HepG2 (cell line): ENCODE results near the gene SETD3. TPM values are rescaled to one million over a fixed set of nuclear protein-coding genes. Genes with fewer than 3 reads are reported as not detected.

Source experiments
- ARID5B ChIP-seq: IDR thresholded peaks from 2 replicates; pipeline ENCODE4 v1.4.0; 2020; ENCODE audit warnings: mild to moderate bottlenecking, missing genetic modification reagents
- ATF1 ChIP-seq: IDR thresholded peaks from 2 replicates; pipeline ENCODE4 v1.6.1; 2016; ENCODE audit warnings: mild to moderate bottlenecking, control low read depth
- BORCS8-MEF2B ChIP-seq: sonication (generic); formaldehyde crosslinking; IDR thresholded peaks from 2 replicates; pipeline ENCODE4 v1.8.0; 2022; ENCODE audit warnings: mild to moderate bottlenecking, missing genetic modification reagents
- CBFB ChIP-seq: sonication (generic); formaldehyde crosslinking; IDR thresholded peaks from 2 replicates; pipeline ENCODE4 v1.4.0; 2020; ENCODE audit warnings: missing genetic modification reagents
- FOXM1 ChIP-seq: sonication (generic); formaldehyde crosslinking; IDR thresholded peaks from 2 replicates; pipeline ENCODE4 v1.5.0; 2020; ENCODE audit warnings: missing genetic modification reagents
- HNF1B ChIP-seq: sonication (generic); formaldehyde crosslinking; IDR thresholded peaks from 2 replicates; pipeline ENCODE4 v1.5.1; 2020; ENCODE audit warnings: mild to moderate bottlenecking, moderate library complexity, missing genetic modification reagents
- HOXA3 ChIP-seq: sonication (generic); formaldehyde crosslinking; IDR thresholded peaks from 2 replicates; pipeline ENCODE4 v1.5.0; 2020; ENCODE audit warnings: missing genetic modification reagents
- HOXA5 ChIP-seq: sonication (generic); formaldehyde crosslinking; IDR thresholded peaks from 2 replicates; pipeline ENCODE4 v1.4.0; 2020; ENCODE audit warnings: missing genetic modification reagents
- JUND ChIP-seq: sonication (generic); formaldehyde crosslinking; IDR thresholded peaks from 2 replicates; pipeline ENCODE4 v1.8.0; 2022; ENCODE audit warnings: mild to moderate bottlenecking, missing genetic modification reagents
- MIER3 ChIP-seq: IDR thresholded peaks from 2 replicates; pipeline ENCODE4 v1.6.1; 2016; ENCODE audit warnings: missing compliant biosample characterization, borderline replicate concordance
- MTA1 ChIP-seq: sonication (generic); formaldehyde crosslinking; IDR thresholded peaks from 2 replicates; pipeline ENCODE4 v1.4.0; 2020; ENCODE audit warnings: missing genetic modification reagents, mild to moderate bottlenecking, borderline replicate concordance
- MXD4 ChIP-seq: IDR thresholded peaks from 2 replicates; pipeline ENCODE4 v1.6.1; 2016; ENCODE audit warnings: mild to moderate bottlenecking, missing biosample characterization, missing genetic modification reagents
- NONO ChIP-seq, 2 experiments: fragments of 450-650 bp in 1 of 2; sonication (generic) in 1 of 2; formaldehyde crosslinking in 1 of 2; IDR thresholded peaks in 1 of 2; conservative IDR thresholded peaks in 1 of 2; 2 replicates each; pipeline versions ENCODE4 v1.6.1 to v1.8.0; 2017 to 2022; ENCODE audit warnings: mild to moderate bottlenecking in 1 of 2, missing genetic modification reagents in 1 of 2, moderate library complexity in 1 of 2
- PPARG ChIP-seq: conservative IDR thresholded peaks from 2 replicates; pipeline ENCODE4 v1.6.1; 2016; ENCODE audit warnings: missing biosample characterization, missing genetic modification reagents
- SAP130 ChIP-seq: IDR thresholded peaks from 2 replicates; pipeline ENCODE4 v1.6.1; 2016; ENCODE audit warnings: low read depth
- TBP ChIP-seq: sonication (generic); formaldehyde crosslinking; IDR thresholded peaks from 2 replicates; pipeline ENCODE4 v1.5.0; 2020; ENCODE audit warnings: missing genetic modification reagents
- TGIF2 ChIP-seq: IDR thresholded peaks from 2 replicates; pipeline ENCODE4 v1.6.1; 2016; ENCODE audit warnings: control low read depth, missing compliant biosample characterization
- ZBTB2 ChIP-seq: sonication (generic); formaldehyde crosslinking; IDR thresholded peaks from 2 replicates; pipeline ENCODE4 v1.8.0; 2022; ENCODE audit warnings: low read depth, missing genetic modification reagents
- ZNF30 ChIP-seq: sonication (generic); formaldehyde crosslinking; IDR thresholded peaks from 2 replicates; pipeline ENCODE4 v1.5.0; 2020; ENCODE audit warnings: mild to moderate bottlenecking, missing genetic modification reagents
- ZNF552 ChIP-seq: sonication (generic); formaldehyde crosslinking; IDR thresholded peaks from 2 replicates; pipeline ENCODE4 v1.9.0; 2022; ENCODE audit warnings: missing genetic modification reagents, mild to moderate bottlenecking, borderline replicate concordance
- ZNF577 ChIP-seq: sonication (generic); formaldehyde crosslinking; IDR thresholded peaks from 2 replicates; pipeline ENCODE4 v1.4.0; 2020; ENCODE audit warnings: mild to moderate bottlenecking, low read depth, missing genetic modification reagents, borderline replicate concordance
- ZNF629 ChIP-seq: sonication (generic); formaldehyde crosslinking; conservative IDR thresholded peaks from 2 replicates; pipeline ENCODE4 v1.5.0; 2020; ENCODE audit warnings: missing genetic modification reagents
- ZNF746 ChIP-seq: sonication (generic); formaldehyde crosslinking; IDR thresholded peaks from 2 replicates; pipeline ENCODE4 v1.8.0; 2022; ENCODE audit warnings: mild to moderate bottlenecking, missing genetic modification reagents
- ZNF781 ChIP-seq: sonication (generic); formaldehyde crosslinking; IDR thresholded peaks from 2 replicates; pipeline ENCODE4 v1.5.1; 2020; ENCODE audit warnings: borderline replicate concordance, mild to moderate bottlenecking, missing genetic modification reagents; ENCODE audit errors: not compliant biosample characterization
- polyA plus RNA-seq, 8 experiments: library from polyadenylated mRNA; depleted of rRNA in 3 of 8; stranded (reverse) in 7 of 8; unstranded in 1 of 8; fragments of >200 nt; fragmentation: Illumina TruSeq in 4 of 8; extraction: Trizol in 4 of 8; gene quantifications; 2 replicates each; pipeline versions ENCODE4 v1.2.1 to v1.2.3, GENCODE V29; 2011 to 2016; ENCODE audit warnings: low read depth in 4 of 8, missing spikeins in 1 of 8, mixed read lengths in 1 of 8; ENCODE audit not compliant: insufficient read depth in 1 of 8
- total RNA-seq, 5 experiments: library from RNA; depleted of rRNA; stranded (reverse); fragments of >200 nt; fragmentation: Illumina TruSeq; extraction: Trizol; gene quantifications; 2 replicates each; pipeline ENCODE4 v1.2.3, GENCODE V29; 2016; ENCODE audit warnings: low read depth in 1 of 5

Gene SETD3
- total and polyA plus RNA-seq, 2 of the 13 experiments (the other 11 are each of a cell fraction or from before 2014, with no cell fraction given): 30.3 to 67.1 TPM

- TF ChIP-seq ARID5B (CRISPR knock-in tag) (peak; percentile 27; the same call in 1 of the 2 replicates), MIER3 (no peak; the same call in 1 of the 2 replicates), ZNF30 (CRISPR knock-in tag) (no peak), BORCS8-MEF2B (peak; percentile 38), HOXA5 (CRISPR knock-in tag) (0 out of 2 replicates have a peak, but pooled peaks have one; percentile 59), ZNF552 (CRISPR knock-in tag) (peak; percentile 35; the same call in 1 of the 2 replicates), FOXM1 (CRISPR knock-in tag) (no peak), NONO (IDR thresholded peaks at IDR 0.05) (no peak), NONO (CRISPR knock-in tag; conservative IDR thresholded peaks at IDR 0.05) (peak; percentile 83), MTA1 (CRISPR knock-in tag) (peak; percentile 77; the same call in 1 of the 2 replicates), MXD4 (no peak; the same call in 1 of the 2 replicates), ZBTB2 (CRISPR knock-in tag) (peak; percentile 80), JUND (peak; percentile 24; the same call in 1 of the 2 replicates), HOXA3 (CRISPR knock-in tag) (peak; percentile 98), ZNF746 (CRISPR knock-in tag) (0 out of 2 replicates have a peak, but pooled peaks have one; percentile 57), CBFB (CRISPR knock-in tag) (0 out of 2 replicates have a peak, but pooled peaks have one; percentile 72), PPARG (no peak), ATF1 (peak; percentile 99), ZNF629 (CRISPR knock-in tag) (no peak), TBP (no peak), HNF1B (CRISPR knock-in tag) (peak; percentile 76; the same call in 1 of the 2 replicates), ZNF577 (CRISPR knock-in tag) (no peak), TGIF2 (CRISPR knock-in tag) (0 out of 2 replicates have a peak, but pooled peaks have one; percentile 16), SAP130 (CRISPR knock-in tag) (peak; percentile 87), ZNF781 (CRISPR knock-in tag) (peak; percentile 19)
Observed at GRCh38 chr14:99480917-99481744, 472 bp upstream of the SETD3 start, which contains the start of gene CCNK (continued).
